ENCODE data around the gene ADCY9. TPM values are rescaled to one million over a fixed set of nuclear protein-coding genes. Genes with fewer than 3 reads are reported as not detected.
"Not testable (repeated sequence)": the region's sequence is repeated elsewhere in the genome, so short reads cannot be mapped to it uniquely, and the experiment has no call there.

Gene ADCY9
- polyA plus RNA-seq, 2 of the 4 experiments (the other 2 are of a cell fraction): 6.2 to 7.6 TPM

- no peak for ATAC-seq
- POLR2A ChIA-PET: no interaction called here
These were observed 35.2 kb downstream of the ADCY9 start for GRCh38 chr16:4081047-4081446.

GRCh38 chr16:4077174-4077649 lies 39.0 kb downstream of the ADCY9 start:
- ChIA-PET CTCF (no interaction called here), POLR2A (no interaction called here)
- Histone ChIP-seq H3K4me2 (no peak overlapping the region), H3K4me3 (no peak overlapping the region), H3K9me3 (no peaks in the 10 kb centered on the region), H3K4me1 (no peaks in the 10 kb centered on the region), H3K27ac (no peak overlapping the region)
- no peak for TF ChIP-seq ZC3H11A (IDR thresholded peaks at IDR 0.05)
- TF ChIP-seq TP53 (CRISPR knock-in tag; IDR thresholded peaks at IDR 0.05): no peak
- TF ChIP-seq ELK1 (IDR thresholded peaks at IDR 0.05; ENCODE audit: low read depth, low read length): no peak
- no peak for TF ChIP-seq BCL3 (IDR thresholded peaks at IDR 0.05)
- TF ChIP-seq NR3C1 (IDR thresholded peaks at IDR 0.05): no peak
- no peak for TF ChIP-seq CHD2 (IDR thresholded peaks at IDR 0.05; ENCODE audit: low read length, partially characterized antibody)
- TF ChIP-seq KDM5A (IDR thresholded peaks at IDR 0.05): no peak
- DNase-seq (ENCODE audit: low read depth in 1 of 2, low spot score in 1 of 2) (no peak), ATAC-seq (no peak), FAIRE-seq (no peak)
- 74% methylated on average over 6 of the region's 6 CpGs for WGBS (ENCODE audit: missing lambda C conversion rate)

More at GRCh38 chr16:4081047-4081446, 35.2 kb downstream of the ADCY9 start:
- no peak overlapping the region for H3K4me3 ChIP-seq
- 81% methylated on average over 10 of the region's 10 CpGs for WGBS (ENCODE audit: missing lambda C conversion rate)
- no peak for DNase-seq (ENCODE audit: low read depth in 1 of 2, low spot score in 1 of 2)
- H3K9me3 ChIP-seq: no peaks in the 10 kb centered on the region
- no peak overlapping the region for H3K27ac ChIP-seq
- TF ChIP-seq RFX5 (IDR thresholded peaks at IDR 0.05): no peak
- no peak for TF ChIP-seq CBX2 (IDR thresholded peaks at IDR 0.05; ENCODE audit: borderline replicate concordance, low read depth)
- TF ChIP-seq ELK1 (IDR thresholded peaks at IDR 0.05; ENCODE audit: low read depth, low read length): no peak
- TF ChIP-seq MAZ (IDR thresholded peaks at IDR 0.05; ENCODE audit: borderline replicate concordance, low read depth, low read length): no peak
- TF ChIP-seq FOSL2 (IDR thresholded peaks at IDR 0.05): no peak
- TF ChIP-seq FOSL2 (CRISPR knock-in tag; IDR thresholded peaks at IDR 0.05): no peak
- TF ChIP-seq MYC (IDR thresholded peaks at IDR 0.05; ENCODE audit: borderline replicate concordance, low read length): no peak
- no peak for TF ChIP-seq TP53 (CRISPR knock-in tag; IDR thresholded peaks at IDR 0.05)
- TF ChIP-seq EP300 (IDR thresholded peaks at IDR 0.05): no peak
- TF ChIP-seq HOXB13 (CRISPR knock-in tag; IDR thresholded peaks at IDR 0.05; ENCODE audit: low read depth): no peak
- no peak for TF ChIP-seq KDM5A (IDR thresholded peaks at IDR 0.05)
- TF ChIP-seq RCOR1 (IDR thresholded peaks at IDR 0.05; ENCODE audit: low read depth, low read length): no peak
- peaks cover 9% of the 10 kb centered on the region for H3K4me1 ChIP-seq
- FAIRE-seq: no peak
- CTCF ChIA-PET: no interaction called here
- H3K4me2 ChIP-seq: no peak overlapping the region

- TF ChIP-seq GATA3 (IDR thresholded peaks at IDR 0.05; ENCODE audit: borderline replicate concordance) (no peak), FOSB (CRISPR knock-in tag; IDR thresholded peaks at IDR 0.05) (no peak), RAD21 (conservative IDR thresholded peaks at IDR 0.05 in 1 of 2, IDR thresholded peaks at IDR 0.05 in 1 of 2) (no peak), TP53 (CRISPR knock-in tag; IDR thresholded peaks at IDR 0.05) (no peak), ATOH8 (CRISPR knock-in tag; IDR thresholded peaks at IDR 0.05; ENCODE audit: low read depth) (no peak)
- no peak for FAIRE-seq
- no peak overlapping the region for H3K27ac ChIP-seq
- no peak for DNase-seq (ENCODE audit: low read depth in 1 of 2, low spot score in 1 of 2)
- H3K9me3 ChIP-seq: no peaks in the 10 kb centered on the region
- H3K4me1 ChIP-seq: no peaks in the 10 kb centered on the region
- WGBS (ENCODE audit: missing lambda C conversion rate): 91% methylated on average over 7 of the region's 7 CpGs
- no peak for ATAC-seq
- H3K4me2 ChIP-seq: no peak overlapping the region
- no peak overlapping the region for H3K4me3 ChIP-seq
- CTCF ChIA-PET: interaction anchor here (1.3 kb wide), 1 partner anchor 11 kb away, joined by 5 read pairs; no protein-coding TSS in a partner anchor
- POLR2A ChIA-PET: no interaction called here
These were observed 40.7 kb downstream of the ADCY9 start for GRCh38 chr16:4075534-4075933.

- ATAC-seq; POLR2A ChIA-PET; DNase-seq (ENCODE audit: low read depth in 1 of 2, low spot score in 1 of 2); FAIRE-seq; H3K9me3 ChIP-seq; H3K4me3 ChIP-seq; H3K27ac ChIP-seq; H3K4me1 ChIP-seq; H3K4me2 ChIP-seq: not testable (repeated sequence)
- CTCF ChIA-PET: interaction anchor here (1.1 to 1.7 kb wide), 4 partner anchors 9 to 181 kb away, joined by 3 to 5 read pairs (median 4); no protein-coding TSS in a partner anchor
- WGBS (ENCODE audit: missing lambda C conversion rate): 97% methylated on average over 9 of the region's 9 CpGs
These were observed 43.1 kb downstream of the ADCY9 start for GRCh38 chr16:4073150-4073549.

Measured in A549 (cell line).